Measurements from ENCODE around the gene AKR7A2.

AKR7A2 gene

GRCh38 chr1:19325958-19326747, 14.2 kb upstream of the AKR7A2 start:
- DNase-seq (ENCODE audit: low read depth): no peak

- no peak for DNase-seq (ENCODE audit: low read depth)
Observed at GRCh38 chr1:19325368-19325957, 13.5 kb upstream of the AKR7A2 start.

- no peak for DNase-seq (ENCODE audit: low read depth)
Observed at GRCh38 chr1:19324665-19324990, 12.7 kb upstream of the AKR7A2 start.

GRCh38 chr1:19323987-19324664, 12.2 kb upstream of the AKR7A2 start:
- DNase-seq (ENCODE audit: low read depth): no peak

GRCh38 chr1:19322481-19322880, 10.5 kb upstream of the AKR7A2 start:
- DNase-seq (ENCODE audit: low read depth): no peak

GRCh38 chr1:19321071-19321470, 9.1 kb upstream of the AKR7A2 start:
- DNase-seq (ENCODE audit: low read depth): no peak

GRCh38 chr1:19319196-19319595, 7.3 kb upstream of the AKR7A2 start:
- DNase-seq (ENCODE audit: low read depth): no peak

- DNase-seq (ENCODE audit: low read depth): no peak
Observed at GRCh38 chr1:19317126-19317910, 5.4 kb upstream of the AKR7A2 start.

- no peak for DNase-seq (ENCODE audit: low read depth)
Observed at GRCh38 chr1:19315378-19316198, 3.6 kb upstream of the AKR7A2 start.

GRCh38 chr1:19313961-19314882, 2.3 kb upstream of the AKR7A2 start:
- no peak for DNase-seq (ENCODE audit: low read depth)

- DNase-seq (ENCODE audit: low read depth): no peak
Observed at GRCh38 chr1:19313636-19313959, 1.7 kb upstream of the AKR7A2 start.

- DNase-seq (ENCODE audit: low read depth): no peak
Observed at GRCh38 chr1:19312782-19313635, 1.1 kb upstream of the AKR7A2 start.

- DNase-seq (ENCODE audit: low read depth): no peak
Observed at GRCh38 chr1:19311503-19311930, 427 bp downstream of the AKR7A2 start.

GRCh38 chr1:19310720-19311502, 1.0 kb downstream of the AKR7A2 start:
- DNase-seq (ENCODE audit: low read depth): no peak

GRCh38 chr1:19310061-19310460, 1.9 kb downstream of the AKR7A2 start:
- DNase-seq (ENCODE audit: low read depth): no peak

GRCh38 chr1:19309123-19309813, 2.7 kb downstream of the AKR7A2 start:
- DNase-seq (ENCODE audit: low read depth): no peak

- no peak for DNase-seq (ENCODE audit: low read depth)
Observed at GRCh38 chr1:19308509-19308907, 3.4 kb downstream of the AKR7A2 start.

GRCh38 chr1:19307794-19308508, 4.0 kb downstream of the AKR7A2 start:
- DNase-seq (ENCODE audit: low read depth): no peak

Data from stimulated activated CD8-positive, alpha-beta memory T cell treated with anti-CD3 and anti-CD28 coated beads, Interleukin-4, amount 100 ng/mL, for 24 hours (primary cell).